LNCaP clone FGC (cell line): Measurements from ENCODE around the gene MRM3.

Experiments used
- DNase-seq: peaks from one replicate; pipeline ENCODE4 v3.0.0-alpha.2; 2011; ENCODE audit warnings: low read depth
- H3K4me3 ChIP-seq: 2 replicates; pipeline ENCODE4 v1.5.1; 2011; ENCODE audit warnings: mild to moderate bottlenecking, low read depth, low read length, control low read depth
- CTCF ChIP-seq: IDR thresholded peaks from 2 replicates; pipeline ENCODE4 v1.5.1; 2012; ENCODE audit warnings: mild to moderate bottlenecking; ENCODE audit not compliant: control insufficient read depth, insufficient read depth; ENCODE audit errors: extremely low read depth

The MRM3 gene

GRCh38 chr17:781805-782731, at the start of gene MRM3, which contains the start of gene GLOD4:
MRM3 (plus strand) TSS chr17:782353; CDS start chr17:782379, 26 bp downstream.
GLOD4 (minus strand) TSS chr17:782280; CDS start chr17:782255, 25 bp downstream.
- peak within 1 kb of the TSS; percentile 70 for H3K4me3 ChIP-seq
- peak; percentile 52 for DNase-seq

GRCh38 chr17:732902-733720, 49.0 kb upstream of the MRM3 start:
- no peak for DNase-seq
- H3K4me3 ChIP-seq, result peak overlapping the region; percentile 63
- TF ChIP-seq CTCF, result no peak

More at GRCh38 chr17:781805-782731, at the start of gene MRM3, which contains the start of gene GLOD4:
- no peak for TF ChIP-seq CTCF

- peak overlapping the region; percentile 63 for H3K4me3 ChIP-seq
- no peak for DNase-seq
- no peak for TF ChIP-seq CTCF
Observed at GRCh38 chr17:733743-734142, 48.4 kb upstream of the MRM3 start.

- no peak for TF ChIP-seq CTCF
- no peak overlapping the region for H3K4me3 ChIP-seq
- no peak for DNase-seq
Observed at GRCh38 chr17:737561-738113, 44.5 kb upstream of the MRM3 start.

GRCh38 chr17:740240-741017, 41.7 kb upstream of the MRM3 start:
- no peak for TF ChIP-seq CTCF
- no peak overlapping the region for H3K4me3 ChIP-seq

More at GRCh38 chr17:740240-741017, 41.7 kb upstream of the MRM3 start:
- DNase-seq, result no peak
